Stimulated activated CD8-positive, alpha-beta memory T cell treated with anti-CD3 and anti-CD28 coated beads, Interleukin-15, amount 100 ng/mL, for 1 hour (primary cell): ENCODE data around the gene ADARB2.

Source experiments
- DNase-seq: peaks from one replicate; pipeline ENCODE4 v3.0.0-alpha.2; 2020; ENCODE audit warnings: low read depth

Gene ADARB2

DNA sequence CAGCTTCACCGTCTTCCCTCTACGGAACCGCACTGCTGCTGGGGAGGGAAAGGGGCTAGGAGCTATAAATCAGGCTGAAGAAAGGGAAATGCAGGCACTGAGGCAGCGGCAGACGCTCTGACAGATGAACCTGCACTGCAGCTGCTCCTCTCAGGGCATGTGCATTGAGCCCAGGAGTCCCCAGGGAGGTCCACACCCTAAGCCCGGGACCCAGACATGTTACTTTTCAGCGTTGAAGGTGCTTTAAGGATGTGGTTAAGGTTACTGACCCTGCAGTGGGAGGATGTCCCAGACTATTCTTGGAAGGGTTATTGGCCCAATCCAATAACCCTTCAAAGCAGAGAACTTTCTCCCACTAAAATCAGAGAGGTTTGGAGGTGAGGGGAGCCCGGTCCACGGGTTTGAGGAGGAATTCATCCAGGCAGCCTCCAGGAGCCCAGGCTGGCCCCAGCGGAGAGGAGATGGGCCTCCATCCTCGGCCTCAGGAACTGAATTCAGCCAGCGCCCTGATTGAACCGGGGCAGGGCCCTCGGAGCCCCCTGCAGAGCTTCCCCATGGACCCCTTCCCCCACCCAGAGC, 75.4 kb downstream of the ADARB2 start:
- DNase-seq, result no peak

DNA sequence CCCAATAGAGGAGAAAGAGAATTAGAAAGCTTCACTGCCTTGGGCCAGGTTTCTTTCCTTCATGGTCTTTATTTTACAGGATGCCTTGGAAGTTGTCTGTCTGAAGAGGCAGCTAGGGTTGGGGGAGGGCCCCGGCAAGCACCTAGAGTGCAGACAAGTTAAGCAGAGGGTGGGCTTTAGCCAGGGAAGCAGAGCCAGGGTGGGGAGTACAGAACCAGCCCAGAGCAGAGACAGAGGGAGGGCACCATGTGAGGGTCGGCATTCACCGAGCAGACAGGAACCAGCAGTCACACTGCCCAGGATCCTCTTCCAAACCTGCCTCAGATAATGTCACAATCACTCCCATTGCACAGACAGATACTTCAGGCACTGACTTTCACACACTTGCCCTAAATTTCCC, 75.9 kb downstream of the ADARB2 start:
- DNase-seq, result no peak

DNA sequence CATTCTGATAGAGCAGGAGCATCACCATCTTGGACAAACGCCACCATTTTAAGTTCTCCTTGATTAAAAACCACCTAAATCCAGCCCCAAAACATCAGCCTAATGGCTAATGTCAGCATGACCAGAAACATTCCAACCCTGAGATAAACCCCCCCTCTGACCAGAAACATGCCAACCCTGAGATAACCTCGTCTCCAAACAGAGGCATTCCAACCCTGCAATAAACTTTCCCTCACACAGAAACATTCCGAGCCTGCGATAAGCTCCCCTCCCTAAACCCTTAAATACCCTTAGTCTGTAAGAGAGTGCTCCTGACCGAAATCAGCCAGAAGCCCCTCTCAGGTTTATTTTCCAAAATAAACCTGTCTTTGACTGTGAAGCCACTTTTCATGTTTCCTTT, 76.5 kb downstream of the ADARB2 start:
- DNase-seq, result no peak

DNA sequence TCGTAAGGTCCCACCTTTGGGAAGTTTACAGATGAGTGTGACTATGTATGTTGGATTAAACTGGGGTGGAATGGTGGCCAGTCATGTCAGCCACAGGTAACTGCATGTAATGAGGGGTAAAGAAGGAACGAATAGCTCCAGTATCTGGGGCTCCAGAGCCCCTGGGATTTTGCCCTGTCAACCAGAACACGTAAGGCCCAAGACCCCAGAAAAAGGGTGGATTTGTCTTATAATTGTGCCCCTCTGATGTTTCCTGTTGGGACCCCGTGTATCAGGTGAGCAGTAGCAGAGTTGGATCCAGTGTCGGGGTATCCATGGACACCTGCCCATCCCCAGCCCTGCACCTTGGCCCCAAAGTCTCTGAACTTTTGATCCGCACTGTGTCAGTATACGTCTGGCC, 76.9 kb downstream of the ADARB2 start:
- no peak for DNase-seq

DNA sequence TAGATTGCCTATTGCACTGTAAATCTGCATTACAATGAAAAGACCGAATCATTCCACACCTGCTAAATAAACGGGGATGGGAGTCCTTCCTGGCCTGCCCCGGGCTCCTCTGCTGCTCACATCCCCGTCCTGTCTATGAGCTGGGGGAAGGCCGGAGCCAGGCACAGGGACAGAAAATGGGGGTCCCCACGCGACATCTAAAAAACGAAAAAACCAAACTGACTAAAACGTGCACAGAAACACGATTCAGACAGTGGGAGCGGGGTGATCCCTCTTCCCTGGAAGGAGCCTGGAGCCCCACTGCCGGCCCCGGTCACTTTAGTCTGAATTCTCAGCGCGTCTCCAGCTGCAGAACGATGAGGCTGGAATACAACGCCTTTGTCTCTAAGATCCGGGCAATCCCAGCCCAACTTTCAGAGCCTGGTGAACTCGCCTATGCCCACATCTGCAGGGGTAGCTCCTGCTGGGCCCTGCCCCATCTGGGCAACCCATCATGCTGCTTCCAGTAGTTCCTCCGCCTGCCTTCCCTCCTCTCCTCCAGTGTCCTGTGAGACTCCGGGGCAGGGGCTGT, 78.0 kb downstream of the ADARB2 start:
- no peak for DNase-seq

DNA sequence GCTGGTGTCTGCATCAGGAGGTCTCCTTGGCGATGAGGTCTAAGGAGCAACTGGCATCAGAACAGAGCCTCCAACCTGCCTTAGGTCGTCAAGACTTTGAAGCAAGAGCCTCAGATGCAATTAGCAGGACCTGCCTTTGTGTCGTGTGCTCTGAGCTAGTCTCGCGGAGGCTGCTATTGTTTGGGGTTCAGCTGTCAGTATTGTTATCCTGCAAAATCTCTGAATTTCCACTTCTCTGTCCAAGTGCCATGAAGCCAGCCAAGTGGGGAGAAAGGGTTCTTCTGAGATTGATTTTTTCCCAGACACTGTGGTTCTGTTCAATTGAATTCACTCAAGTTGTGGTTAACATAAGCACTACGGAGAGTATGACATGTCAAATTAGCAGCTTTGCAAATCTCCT, 78.7 kb downstream of the ADARB2 start:
- DNase-seq, result no peak

DNA sequence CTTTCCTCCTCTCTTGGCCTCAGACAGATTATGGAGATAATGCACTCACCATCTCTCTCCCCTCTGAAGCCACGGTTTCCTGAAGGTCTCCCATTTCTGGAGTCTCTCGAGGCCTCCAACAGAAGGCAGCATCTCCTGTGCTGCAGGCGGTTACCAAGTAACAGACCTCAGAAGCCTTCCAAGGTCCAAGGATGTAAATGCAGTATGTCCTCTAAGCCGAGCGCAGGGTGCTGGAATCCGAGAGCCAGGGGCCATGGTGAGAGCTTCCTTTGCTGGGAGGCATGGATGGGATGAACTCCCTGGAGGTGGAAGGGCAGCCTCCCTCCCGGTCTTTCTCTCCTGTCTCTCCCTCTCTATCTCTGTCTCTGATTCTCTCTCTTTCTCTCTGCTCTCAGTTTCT, 79.8 kb downstream of the ADARB2 start:
- DNase-seq, result no peak

DNA sequence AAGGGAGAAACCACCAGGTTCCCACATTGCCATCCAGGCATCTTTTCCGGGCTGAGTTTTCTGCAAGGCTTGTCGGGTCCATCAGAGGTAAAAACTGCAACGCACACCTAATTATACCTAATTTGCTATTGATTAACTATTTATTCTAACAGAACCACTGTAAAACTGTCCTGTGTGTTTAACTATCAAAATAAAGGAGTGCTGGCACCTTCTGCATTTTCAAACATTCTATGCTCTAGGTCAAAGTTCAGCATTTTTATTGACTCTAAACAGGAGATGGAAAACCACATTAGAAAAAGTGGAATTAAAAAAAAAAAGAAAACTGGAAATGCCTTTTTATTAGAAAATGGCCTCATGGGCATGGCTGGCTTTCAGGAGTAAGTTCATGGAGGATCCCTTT, 82.0 kb downstream of the ADARB2 start:
- DNase-seq, result no peak

DNA sequence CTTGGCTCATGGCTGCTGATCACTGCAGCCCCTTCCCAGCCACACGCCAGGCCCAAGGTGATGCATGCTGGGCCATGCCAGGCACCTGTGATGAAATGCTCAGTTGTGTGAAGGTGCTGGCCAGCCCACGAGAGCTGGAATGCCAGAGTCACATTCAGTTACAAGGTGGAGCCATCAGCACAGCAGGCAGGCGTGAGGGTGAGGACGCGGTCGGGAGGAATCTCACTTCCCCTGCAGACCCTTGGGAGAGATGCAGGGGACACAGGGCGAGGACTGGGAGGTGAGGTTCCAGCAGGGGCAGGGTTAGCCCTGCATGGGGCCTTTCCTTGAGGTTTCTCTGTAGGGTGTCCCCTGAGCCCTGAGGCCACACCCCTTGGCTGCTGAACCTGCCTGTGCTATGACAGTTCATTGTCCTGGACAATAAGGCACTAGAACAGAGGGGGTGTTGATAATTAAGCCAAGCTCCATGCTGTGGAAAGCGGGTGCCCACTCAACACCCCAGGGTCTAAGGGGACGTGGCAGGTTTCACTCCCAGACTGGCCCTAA, 82.4 kb downstream of the ADARB2 start:
- DNase-seq, result no peak

DNA sequence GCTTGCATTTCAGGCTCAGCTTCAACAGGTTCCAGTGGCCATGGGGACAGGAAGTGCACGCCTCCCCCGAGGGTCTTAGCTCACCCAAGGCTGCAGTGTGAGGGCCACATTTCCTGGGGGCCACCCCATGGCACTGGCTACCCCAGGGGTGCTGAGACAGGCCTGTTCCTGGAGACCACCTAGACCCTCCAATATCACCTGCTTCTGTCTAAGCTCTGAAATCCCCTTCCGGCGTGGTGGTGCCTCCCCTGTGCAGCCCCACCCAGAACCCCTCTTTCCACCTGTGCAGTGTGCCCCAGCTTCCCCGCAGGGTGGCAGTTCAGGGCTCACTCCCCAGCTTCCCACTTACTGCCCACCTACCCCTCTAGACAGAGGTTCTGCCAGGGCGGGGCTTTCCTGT, 83.1 kb downstream of the ADARB2 start:
- no peak for DNase-seq

DNA sequence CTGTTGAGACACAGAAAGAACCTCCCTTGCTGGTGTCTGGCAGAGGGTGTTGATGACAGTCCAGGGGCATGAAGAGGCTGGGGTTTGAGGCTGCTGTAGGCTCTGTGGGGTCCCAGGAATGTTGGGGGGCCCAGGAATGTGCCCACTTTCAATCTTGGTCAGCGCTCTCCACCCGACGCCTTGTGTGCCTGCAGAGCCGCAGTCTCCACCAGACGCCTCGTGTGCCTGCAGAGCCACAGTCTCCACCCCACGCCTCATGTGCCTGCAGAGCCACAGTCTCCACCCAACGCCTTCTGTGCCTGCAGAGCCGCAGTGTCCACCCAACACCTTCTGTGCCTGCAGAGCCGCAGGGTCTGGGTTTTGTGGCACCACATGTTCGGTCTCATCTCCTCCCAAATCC, 84.0 kb downstream of the ADARB2 start:
- no peak for DNase-seq

DNA sequence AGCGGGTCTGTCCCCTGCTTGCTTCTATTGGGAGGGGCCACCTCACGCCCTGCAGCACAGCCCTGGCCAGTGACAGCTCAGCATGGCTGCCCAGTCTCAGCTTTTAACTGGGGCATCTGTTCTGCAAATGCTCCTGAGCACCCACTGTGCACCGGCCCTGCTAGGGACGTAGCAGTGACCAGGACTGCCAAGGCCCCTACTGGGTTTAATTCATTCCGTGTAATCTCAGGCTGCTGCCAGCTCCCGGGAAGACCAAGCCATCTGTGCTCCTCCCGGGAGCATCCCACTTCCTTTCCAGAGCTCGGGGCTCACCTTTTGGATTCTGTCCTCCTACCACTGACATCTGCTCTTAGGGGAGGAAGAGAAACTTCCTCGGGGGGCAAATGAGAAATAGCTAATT, 85.2 kb downstream of the ADARB2 start:
- no peak for DNase-seq

DNA sequence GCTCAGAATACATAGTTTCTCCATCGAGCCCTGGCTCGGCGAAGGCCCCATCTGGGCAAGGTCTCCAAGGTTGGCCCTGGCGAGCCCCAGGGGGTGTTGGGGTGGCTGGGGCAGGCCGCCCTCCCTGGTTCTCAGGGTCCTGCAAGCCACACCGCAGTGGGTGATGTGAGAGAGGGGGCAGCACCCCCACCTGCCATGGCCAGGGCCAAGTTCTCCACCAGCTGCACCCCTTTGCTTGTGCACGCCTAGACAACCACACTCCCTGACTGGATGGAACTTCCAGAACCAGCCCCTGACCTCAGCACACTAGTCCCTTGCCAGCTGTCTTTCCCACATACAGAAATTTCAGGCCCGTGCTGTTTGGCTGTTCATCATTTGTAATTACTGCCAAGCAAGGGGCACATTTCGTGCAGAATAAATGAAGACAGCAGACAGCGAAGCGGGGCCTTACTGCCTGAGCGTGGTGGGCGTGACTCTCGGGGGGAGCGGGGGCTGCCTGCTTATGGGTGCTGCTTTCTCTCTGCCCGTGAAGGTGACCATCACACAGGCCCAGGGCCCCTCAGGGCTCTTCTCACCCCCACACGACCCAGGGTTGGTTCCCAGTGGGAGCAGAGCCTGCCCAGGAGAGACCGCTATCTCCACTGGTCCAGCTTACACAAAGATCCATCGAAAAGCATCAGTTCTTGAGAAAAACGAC, 85.9 kb downstream of the ADARB2 start:
- DNase-seq, result no peak

DNA sequence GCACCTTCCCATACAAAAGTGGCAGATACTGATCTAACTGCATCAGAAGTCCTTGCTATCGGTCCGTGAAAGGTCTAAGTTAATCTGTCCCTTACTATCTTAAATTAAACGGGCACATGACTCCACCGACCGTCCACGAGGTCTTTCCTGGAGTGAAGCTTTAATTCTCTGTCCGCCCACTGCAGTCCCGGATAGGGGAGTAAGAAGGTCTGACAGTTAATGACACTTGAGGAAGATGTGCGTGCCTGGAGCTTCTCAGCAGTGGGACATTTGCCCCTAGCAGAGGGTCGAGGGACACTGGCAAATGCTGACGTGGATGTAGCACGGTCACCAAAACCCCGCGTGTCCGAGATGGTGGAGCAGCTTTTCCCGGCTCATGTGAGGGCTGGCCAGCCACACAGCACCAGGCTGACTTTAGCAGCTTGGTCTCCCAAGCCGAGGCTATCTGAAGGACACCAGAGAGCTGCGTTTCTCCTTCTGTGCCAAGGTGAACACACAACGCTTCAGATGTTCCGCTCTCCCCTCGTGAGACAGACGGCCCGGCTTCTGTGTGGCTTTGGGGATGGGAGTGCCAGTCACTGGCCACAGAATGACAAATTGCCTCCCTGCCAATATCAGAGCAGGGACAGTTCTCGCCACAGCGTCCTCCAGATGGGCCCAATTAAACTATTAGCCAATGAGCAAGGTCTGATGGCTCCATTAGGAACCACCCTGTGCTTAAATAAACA, 86.6 kb downstream of the ADARB2 start:
- DNase-seq, result no peak

DNA sequence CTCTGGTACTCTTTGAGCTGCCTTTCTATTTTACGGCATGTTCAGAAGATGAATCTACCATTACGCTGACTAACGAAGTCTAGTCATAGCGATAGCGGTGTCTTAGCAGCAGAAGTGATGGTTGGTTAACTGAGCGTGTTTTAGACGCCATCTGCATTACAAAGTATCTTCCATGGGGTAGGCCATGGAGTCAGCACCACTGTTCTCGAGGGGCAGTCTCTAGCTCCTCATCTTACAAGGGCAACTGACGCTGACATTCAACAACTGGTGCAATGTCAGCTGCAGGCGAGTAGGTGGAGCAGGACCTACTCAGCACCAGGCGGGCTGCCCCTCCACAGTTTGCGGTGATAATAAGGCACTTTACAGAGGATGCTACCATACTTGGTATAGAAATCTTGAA, 88.7 kb downstream of the ADARB2 start:
- DNase-seq, result no peak

DNA sequence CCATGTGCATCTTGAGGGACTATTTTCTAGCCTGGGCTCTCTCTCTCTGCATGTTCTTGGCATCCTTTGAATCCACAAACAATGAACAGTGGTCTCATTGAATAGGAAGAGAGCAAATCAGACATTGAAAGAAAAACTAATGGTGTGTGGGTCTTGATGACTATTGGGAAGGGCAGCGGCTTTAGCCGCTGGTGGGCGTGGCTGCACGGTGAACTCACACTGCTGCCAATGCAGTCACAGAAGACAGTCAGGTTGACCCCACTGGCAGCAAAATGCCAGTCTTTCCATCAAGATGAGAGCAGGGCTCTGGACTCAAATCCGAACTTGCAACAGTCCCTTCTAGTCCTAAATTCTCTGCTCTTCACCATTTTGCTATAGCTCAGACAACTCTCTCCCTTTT, 91.0 kb downstream of the ADARB2 start:
- no peak for DNase-seq

DNA sequence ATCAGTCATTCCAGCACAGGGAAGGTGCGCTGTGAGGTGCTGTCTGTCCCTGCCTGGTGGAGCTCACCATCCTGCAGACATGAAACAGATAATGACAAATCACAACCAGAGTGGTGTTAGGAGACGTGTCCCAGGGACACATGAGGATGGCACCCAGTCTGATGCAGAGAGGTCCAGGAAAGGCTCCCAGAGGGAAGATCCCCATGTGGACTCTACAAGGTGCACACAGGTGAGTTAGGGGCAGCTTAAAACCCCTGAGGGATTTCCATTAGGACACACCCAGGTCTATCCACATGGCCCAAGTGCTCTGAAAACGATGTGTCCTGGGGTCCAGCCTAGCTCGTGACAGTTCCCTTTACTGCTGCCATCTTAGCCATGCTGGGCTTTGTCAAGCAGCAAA, 91.4 kb downstream of the ADARB2 start:
- DNase-seq, result no peak

DNA sequence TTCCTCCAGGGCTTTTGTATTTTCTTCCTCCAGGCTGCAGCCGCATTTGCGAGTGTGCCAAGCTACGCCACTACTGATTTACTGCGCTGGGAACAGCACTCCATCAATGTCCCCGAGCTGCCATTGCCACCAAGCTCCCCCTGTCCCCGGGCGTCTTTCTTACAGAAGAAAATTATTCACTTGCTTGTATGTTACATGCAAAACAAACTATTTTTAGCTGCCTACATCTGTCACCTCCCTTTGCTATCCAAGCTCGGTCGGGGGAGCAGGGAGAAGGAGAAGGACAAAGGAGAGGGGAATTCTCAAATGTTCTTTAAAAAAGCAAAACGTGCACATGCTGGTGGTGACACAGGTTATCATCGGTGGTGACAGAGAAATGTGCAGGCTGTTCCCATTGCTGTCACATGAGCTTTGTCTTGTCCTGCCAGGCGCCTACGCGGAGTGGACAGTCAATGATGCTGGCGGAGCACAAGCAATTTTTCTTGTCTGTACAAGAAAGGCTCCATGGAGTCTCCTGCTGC, 93.1 kb downstream of the ADARB2 start:
- no peak for DNase-seq

DNA sequence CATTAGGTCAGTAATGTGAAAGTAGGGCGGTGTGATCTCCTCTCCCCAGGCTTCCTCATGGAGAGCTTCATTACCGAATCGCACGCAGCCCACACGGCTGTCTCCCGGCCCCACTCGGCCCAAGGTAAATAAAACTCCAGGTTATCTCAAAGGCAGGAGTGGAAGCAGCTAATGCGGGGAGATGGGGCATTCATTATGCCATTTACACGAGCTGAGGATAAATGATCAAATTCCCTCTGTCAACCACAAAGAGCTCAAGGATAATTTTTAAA, 93.5 kb downstream of the ADARB2 start:
- DNase-seq, result no peak

DNA sequence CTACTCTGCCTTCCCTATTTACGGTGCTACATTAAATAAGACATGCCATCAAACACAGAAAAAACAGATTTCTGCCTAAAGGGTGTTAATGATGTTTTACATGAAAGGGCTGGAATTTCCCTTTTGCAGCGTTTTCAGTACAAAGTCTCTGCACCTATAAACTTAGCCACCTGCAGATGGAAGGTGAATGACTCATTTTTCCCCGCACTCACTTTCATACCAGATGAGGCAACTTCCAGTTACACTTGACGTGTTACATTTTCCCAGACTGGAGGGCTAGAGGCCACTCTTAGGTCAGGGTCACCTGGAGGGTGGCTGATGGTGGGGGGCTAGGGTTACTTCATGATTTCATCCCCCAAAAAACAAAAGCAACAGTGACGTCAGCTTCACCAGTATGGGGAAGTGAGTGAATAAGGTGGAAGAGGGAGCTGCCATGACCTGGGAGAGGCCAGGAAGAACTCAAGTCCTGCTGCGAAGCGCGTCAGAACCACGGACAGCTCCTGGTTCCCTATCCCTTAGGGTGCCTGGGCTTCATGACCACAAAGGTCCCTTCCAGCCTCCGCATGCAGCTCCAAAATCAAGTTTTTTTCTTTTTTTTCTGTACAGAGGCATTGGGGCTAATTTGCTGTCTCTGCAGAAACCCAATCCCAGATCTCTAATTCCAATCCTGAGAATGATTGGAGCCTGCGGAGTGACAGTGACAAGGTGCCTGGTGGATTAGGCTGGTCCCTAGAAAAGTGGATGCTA, 94.0 kb downstream of the ADARB2 start:
- no peak for DNase-seq

DNA sequence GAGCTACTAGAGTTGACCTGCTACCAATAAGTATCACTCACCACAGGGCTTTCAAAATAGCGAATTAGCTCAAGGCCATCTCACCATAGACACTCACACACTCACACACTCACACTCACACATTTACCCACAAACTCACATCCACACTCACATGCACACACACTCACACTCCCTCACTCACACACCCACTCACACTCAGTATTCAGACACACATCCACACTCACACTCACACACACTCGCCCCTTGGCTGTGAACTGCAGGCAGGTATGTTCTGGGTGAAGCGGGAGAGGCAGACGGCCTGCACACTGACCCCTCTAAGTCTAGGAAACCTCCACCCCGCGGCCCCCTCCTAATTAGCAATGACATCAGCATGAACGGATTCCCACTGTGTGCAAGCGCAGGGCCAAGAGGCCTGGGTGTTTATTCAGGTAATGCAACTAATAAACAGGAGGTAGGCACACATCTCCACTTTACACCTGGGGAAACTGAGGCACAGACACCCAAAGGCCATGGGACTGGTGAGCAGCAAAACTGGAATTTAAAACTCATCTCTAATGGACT, 94.6 kb downstream of the ADARB2 start:
- no peak for DNase-seq

DNA sequence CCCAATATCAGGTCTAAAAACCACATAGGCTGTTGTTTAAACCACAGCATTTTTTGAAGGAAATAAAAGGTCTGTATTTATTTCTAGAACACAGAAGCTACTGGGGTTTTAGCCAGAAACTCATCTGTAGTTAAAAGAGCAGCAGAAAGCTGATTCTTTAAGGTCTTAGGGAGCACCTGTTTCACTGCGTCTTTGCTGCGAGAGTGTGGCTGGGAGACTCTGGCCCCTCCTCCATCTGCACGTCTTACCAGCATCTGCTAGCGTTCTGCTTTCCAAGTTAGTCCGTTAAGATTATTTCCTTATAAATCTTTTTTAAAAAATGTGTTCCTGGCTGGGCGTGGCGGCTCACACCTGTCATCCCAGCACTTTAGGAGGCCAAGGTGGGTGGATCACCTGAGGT, 95.9 kb downstream of the ADARB2 start:
- DNase-seq, result no peak
